T-cell (primary cell): ENCODE data around the gene ADK. TPM values are rescaled to one million over a fixed set of nuclear protein-coding genes. Genes with fewer than 3 reads are reported as not detected.

Experiments
- ATAC-seq, 4 experiments: fragments of 200-7000 bp in 3 of 4; fragments of 150-1000 bp in 1 of 4; cut with Tn5 transposase; replicated peaks in 1 of 4; 1 replicate in 3 of 4; 2 replicates in 1 of 4; pipeline ENCODE4 v1.10.0; 2021; ENCODE audit warnings: moderate library complexity in 3 of 4, mild to moderate bottlenecking in 2 of 4, moderate number of reproducible peaks in 1 of 4
- CTCF ChIA-PET, 2 donors: fragments of 300-600 bp; sonication (Branson Sonifier 250); formaldehyde crosslinking; loops; one replicate each; lab custom pipeline; 2022; ENCODE audit warnings: antibody characterized with exemption in 2 of 2; lab: Charles Lee
- POLR2A ChIA-PET, 2 donors: fragments of 300-600 bp; sonication (Branson Sonifier 250); formaldehyde crosslinking; loops; one replicate each; lab custom pipeline; 2022; ENCODE audit warnings: antibody characterized with exemption in 2 of 2; lab: Charles Lee
- DNase-seq, 35 experiments: peaks; one replicate each; pipeline versions ENCODE4 v3.0.0 to v3.0.0-alpha.2; 2013 to 2023
- H3K27ac ChIP-seq: one replicate; pipeline ENCODE4 v1.5.1; 2013; ENCODE audit warnings: low read length
- H3K27me3 ChIP-seq, 2 experiments: replicated peaks in 1 of 2; 1 replicate in 1 of 2; 2 replicates in 1 of 2; pipeline versions ENCODE4 v1.6.1 to v1.7.0; 2013; ENCODE audit warnings: low read length in 1 of 2, mixed read lengths in 1 of 2; ENCODE audit not compliant: control insufficient read depth in 2 of 2, insufficient read depth in 2 of 2; ENCODE audit errors: extremely low read depth in 1 of 2
- H3K36me3 ChIP-seq, 2 donors: 1 replicate in 1 of 2; 2 replicates in 1 of 2; pipeline versions ENCODE4 v1.6.1 to v1.7.0; 2013; ENCODE audit warnings: low read length in 1 of 2; ENCODE audit not compliant: control insufficient read depth in 2 of 2, insufficient read depth in 1 of 2; ENCODE audit errors: extremely low read depth in 1 of 2
- H3K4me1 ChIP-seq, 2 experiments: 1 replicate in 1 of 2; 2 replicates in 1 of 2; pipeline versions ENCODE4 v1.6.1 to v1.7.0; 2013; ENCODE audit warnings: low read length in 2 of 2, mixed read lengths in 1 of 2; ENCODE audit not compliant: insufficient read depth in 2 of 2, control insufficient read depth in 1 of 2; ENCODE audit errors: extremely low read depth in 1 of 2
- H3K4me3 ChIP-seq, 2 donors: 1 replicate in 1 of 2; 2 replicates in 1 of 2; pipeline versions ENCODE4 v1.5.1 to v1.7.0; 2013; ENCODE audit warnings: mild to moderate bottlenecking in 2 of 2, low read length in 1 of 2, moderate library complexity in 1 of 2; ENCODE audit not compliant: control insufficient read depth in 1 of 2; ENCODE audit errors: extremely low read depth in 1 of 2
- H3K9me3 ChIP-seq: 2 replicates; pipeline ENCODE4 v1.7.0; 2013
- H3K27ac Mint-ChIP-seq, 2 donors: one replicate each; pipeline ENCODE4 v1.8.0; 2020 to 2021; ENCODE audit warnings: mild to moderate bottlenecking in 2 of 2, mixed read lengths in 2 of 2
- H3K27me3 Mint-ChIP-seq, 2 donors: one replicate each; pipeline ENCODE4 v1.8.0; 2021 to 2022; ENCODE audit warnings: mixed read lengths in 2 of 2
- H3K36me3 Mint-ChIP-seq: one replicate; pipeline ENCODE4 v1.8.0; 2021; ENCODE audit warnings: mixed read lengths
- H3K4me1 Mint-ChIP-seq, 3 donors: one replicate each; pipeline ENCODE4 v1.8.0; 2020 to 2022; ENCODE audit warnings: mixed read lengths in 3 of 3, mild to moderate bottlenecking in 1 of 3
- H3K4me3 Mint-ChIP-seq, 3 donors: one replicate each; pipeline ENCODE4 v1.8.0; 2020 to 2022; ENCODE audit warnings: mild to moderate bottlenecking in 3 of 3, mixed read lengths in 3 of 3, moderate library complexity in 3 of 3
- H3K9me3 Mint-ChIP-seq, 3 donors: one replicate each; pipeline ENCODE4 v1.8.0; 2020 to 2022; ENCODE audit warnings: mixed read lengths in 3 of 3
- WGBS: methylation state at CpG from one replicate; pipeline ENCODE4 v1.1.5; 2013; ENCODE audit warnings: missing lambda C conversion rate; ENCODE audit not compliant: insufficient coverage; 5-methylcytosine and 5-hydroxymethylcytosine counted together
- total RNA-seq, 35 experiments: library from RNA in 6 of 35; stranded (reverse) in 6 of 35; fragments of 120-200 nt in 1 of 35; gene quantifications; one replicate each; pipeline versions ENCODE4 v1.2.1 to v1.2.4 and lab custom pipeline; 2013 to 2026

The ADK gene
- total RNA-seq, 5 donors from 2014 or later (not counting 1 experiment from before 2014, with no cell fraction given): 20.7 to 32.8 (median 23.6) TPM

- Mint-ChIP-seq H3K36me3 (peaks cover 30% of the 10 kb centered on the region), H3K27me3 (no peaks in the 10 kb centered on the region), H3K4me1 (peaks cover 17 to 20% (median 18%) of the 10 kb centered on the region in 3 donors), H3K27ac (no peak overlapping the region), H3K4me3 (no peak overlapping the region), H3K9me3 (no peaks in the 10 kb centered on the region)
- CTCF ChIA-PET: no interaction called here
- Histone ChIP-seq H3K27me3 (no peaks in the 10 kb centered on the region), H3K9me3 (no peaks in the 10 kb centered on the region), H3K4me3 (no peak overlapping the region), H3K36me3 (peaks cover 0 to 4% of the 10 kb centered on the region in 2 donors), H3K27ac (no peak overlapping the region), H3K4me1 (peaks cover 0 to 4% of the 10 kb centered on the region in 2 experiments)
- DNase-seq: no peak
- POLR2A ChIA-PET: interaction anchor here in 1 of 2 donors (0.5 kb wide), 1 partner anchor 88 kb away, joined by 4 read pairs; no protein-coding TSS in a partner anchor
- no peak for ATAC-seq
- WGBS: 94% methylated on average over 3 of the region's 5 CpGs
These were observed 533.4 kb downstream of the ADK start for GRCh38 chr10:74684462-74684861.

- Histone ChIP-seq H3K9me3 (no peaks in the 10 kb centered on the region), H3K27ac (no peak overlapping the region), H3K27me3 (no peaks in the 10 kb centered on the region), H3K36me3 (peaks cover 0 to 4% of the 10 kb centered on the region in 2 donors), H3K4me3 (no peak overlapping the region), H3K4me1 (peaks cover 0 to 4% of the 10 kb centered on the region in 2 experiments)
- Mint-ChIP-seq H3K4me1 (peaks cover 16 to 18% (median 17%) of the 10 kb centered on the region in 3 donors), H3K9me3 (no peaks in the 10 kb centered on the region), H3K27me3 (no peaks in the 10 kb centered on the region), H3K4me3 (no peak overlapping the region), H3K27ac (no peak overlapping the region), H3K36me3 (peaks cover 34% of the 10 kb centered on the region)
- WGBS: no CpG with 5 or more reads among the region's 1 CpG
- no peak for ATAC-seq
- no peak for DNase-seq
- CTCF ChIA-PET: no interaction called here
- POLR2A ChIA-PET: no interaction called here
These were observed 534.5 kb downstream of the ADK start for GRCh38 chr10:74685564-74685963.

- H3K4me3 Mint-ChIP-seq: no peak overlapping the region
- H3K4me1 Mint-ChIP-seq: no peaks in the 10 kb centered on the region
- Histone ChIP-seq H3K4me1 (no peaks in the 10 kb centered on the region), H3K27ac (no peak overlapping the region), H3K36me3 (peaks cover 0 to 4% of the 10 kb centered on the region in 2 donors), H3K27me3 (no peaks in the 10 kb centered on the region), H3K9me3 (no peaks in the 10 kb centered on the region), H3K4me3 (no peak overlapping the region)
- DNase-seq (no peak), ATAC-seq (no peak)
- H3K27me3 Mint-ChIP-seq: no peaks in the 10 kb centered on the region
- no peak overlapping the region for H3K27ac Mint-ChIP-seq
- peaks cover 33% of the 10 kb centered on the region for H3K36me3 Mint-ChIP-seq
- WGBS: 100% methylated on average over 3 of the region's 4 CpGs
- ChIA-PET POLR2A (interaction anchor here in 1 of 2 donors (0.5 to 0.6 kb wide), 2 partner anchors 38 to 329 kb away, joined by 5 to 10 read pairs; no protein-coding TSS in a partner anchor), CTCF (no interaction called here)
- no peaks in the 10 kb centered on the region for H3K9me3 Mint-ChIP-seq
These were observed 539.4 kb downstream of the ADK start for GRCh38 chr10:74690393-74690792.

- ATAC-seq: no peak
- Mint-ChIP-seq H3K27me3 (no peaks in the 10 kb centered on the region), H3K27ac (no peak overlapping the region), H3K36me3 (peaks cover 31% of the 10 kb centered on the region), H3K4me1 (no peaks in the 10 kb centered on the region), H3K9me3 (no peaks in the 10 kb centered on the region), H3K4me3 (no peak overlapping the region)
- no peaks in the 10 kb centered on the region for H3K9me3 ChIP-seq
- no peak overlapping the region for H3K4me3 ChIP-seq
- ChIA-PET CTCF (no interaction called here), POLR2A (no interaction called here)
- DNase-seq: no peak
- H3K27me3 ChIP-seq: no peaks in the 10 kb centered on the region
- no peak overlapping the region for H3K27ac ChIP-seq
- H3K4me1 ChIP-seq: no peaks in the 10 kb centered on the region
- peaks cover 0 to 4% of the 10 kb centered on the region in 2 donors for H3K36me3 ChIP-seq
These were observed 540.1 kb downstream of the ADK start for GRCh38 chr10:74691164-74691563.

- H3K9me3 Mint-ChIP-seq: no peaks in the 10 kb centered on the region
- peaks cover 39% of the 10 kb centered on the region for H3K36me3 Mint-ChIP-seq
- Histone ChIP-seq H3K36me3 (peaks cover 0 to 3% of the 10 kb centered on the region in 2 donors), H3K9me3 (no peaks in the 10 kb centered on the region), H3K4me3 (no peak overlapping the region), H3K27me3 (no peaks in the 10 kb centered on the region), H3K27ac (no peak overlapping the region), H3K4me1 (no peaks in the 10 kb centered on the region)
- H3K4me1 Mint-ChIP-seq: no peaks in the 10 kb centered on the region
- 92% methylated on average over 2 of the region's 3 CpGs for WGBS
- H3K27ac Mint-ChIP-seq: no peak overlapping the region
- no peak for DNase-seq
- no peak overlapping the region for H3K4me3 Mint-ChIP-seq
- CTCF ChIA-PET: no interaction called here
- no peak for ATAC-seq
- POLR2A ChIA-PET: interaction anchor here in 1 of 2 donors (0.5 kb wide), 1 partner anchor 115 kb away, joined by 4 read pairs; no protein-coding TSS in a partner anchor
- H3K27me3 Mint-ChIP-seq: no peaks in the 10 kb centered on the region
These were observed 553.8 kb downstream of the ADK start for GRCh38 chr10:74704629-74705357.

- H3K27ac Mint-ChIP-seq: no peak overlapping the region
- no CpG with 5 or more reads among the region's 3 CpGs for WGBS
- no peaks in the 10 kb centered on the region for H3K27me3 Mint-ChIP-seq
These were observed 554.4 kb downstream of the ADK start for GRCh38 chr10:74705358-74705980.

More at GRCh38 chr10:74705358-74705980, 554.4 kb downstream of the ADK start:
- Histone ChIP-seq H3K27ac (no peak overlapping the region), H3K4me1 (no peaks in the 10 kb centered on the region), H3K9me3 (no peaks in the 10 kb centered on the region), H3K4me3 (no peak overlapping the region), H3K36me3 (peaks cover 0 to 3% of the 10 kb centered on the region in 2 donors), H3K27me3 (no peaks in the 10 kb centered on the region)
- peaks cover 43% of the 10 kb centered on the region for H3K36me3 Mint-ChIP-seq
- no peak for ATAC-seq
- no peak overlapping the region for H3K4me3 Mint-ChIP-seq
- ChIA-PET CTCF (no interaction called here), POLR2A (no interaction called here)
- no peaks in the 10 kb centered on the region for H3K4me1 Mint-ChIP-seq
- no peaks in the 10 kb centered on the region for H3K9me3 Mint-ChIP-seq
- DNase-seq: no peak
